Duodenal mucosa (tissue), 2 donors: ENCODE results near the gene ENDOU.

Source experiments
- H3K27ac ChIP-seq: one replicate; pipeline ENCODE4 v1.7.0; 2013; ENCODE audit warnings: low read depth, low read length
- H3K27me3 ChIP-seq, 2 donors: one replicate each; pipeline ENCODE4 v1.7.0; 2013; ENCODE audit warnings: low read length in 2 of 2, control low read depth in 1 of 2; ENCODE audit not compliant: insufficient read depth in 2 of 2, control insufficient read depth in 1 of 2
- H3K36me3 ChIP-seq, 2 donors: one replicate each; pipeline ENCODE4 v1.7.0; 2013; ENCODE audit warnings: low read length in 2 of 2, control low read depth in 1 of 2; ENCODE audit not compliant: insufficient read depth in 2 of 2, control insufficient read depth in 1 of 2
- H3K4me1 ChIP-seq, 2 donors: one replicate each; pipeline ENCODE4 v1.7.0; 2013; ENCODE audit warnings: low read length in 2 of 2, control low read depth in 1 of 2; ENCODE audit not compliant: insufficient read depth in 2 of 2, control insufficient read depth in 1 of 2
- H3K4me3 ChIP-seq, 2 donors: one replicate each; pipeline ENCODE4 v1.7.0; 2013; ENCODE audit warnings: low read length in 2 of 2, low read depth in 1 of 2
- H3K9ac ChIP-seq, 2 donors: one replicate each; pipeline ENCODE4 v1.7.0; 2013; ENCODE audit warnings: low read length in 2 of 2, low read depth in 1 of 2
- H3K9me3 ChIP-seq, 2 donors: one replicate each; pipeline ENCODE4 v1.7.0; 2013; ENCODE audit warnings: low read length in 2 of 2, control low read depth in 1 of 2; ENCODE audit not compliant: control insufficient read depth in 1 of 2

ENDOU gene

DNA sequence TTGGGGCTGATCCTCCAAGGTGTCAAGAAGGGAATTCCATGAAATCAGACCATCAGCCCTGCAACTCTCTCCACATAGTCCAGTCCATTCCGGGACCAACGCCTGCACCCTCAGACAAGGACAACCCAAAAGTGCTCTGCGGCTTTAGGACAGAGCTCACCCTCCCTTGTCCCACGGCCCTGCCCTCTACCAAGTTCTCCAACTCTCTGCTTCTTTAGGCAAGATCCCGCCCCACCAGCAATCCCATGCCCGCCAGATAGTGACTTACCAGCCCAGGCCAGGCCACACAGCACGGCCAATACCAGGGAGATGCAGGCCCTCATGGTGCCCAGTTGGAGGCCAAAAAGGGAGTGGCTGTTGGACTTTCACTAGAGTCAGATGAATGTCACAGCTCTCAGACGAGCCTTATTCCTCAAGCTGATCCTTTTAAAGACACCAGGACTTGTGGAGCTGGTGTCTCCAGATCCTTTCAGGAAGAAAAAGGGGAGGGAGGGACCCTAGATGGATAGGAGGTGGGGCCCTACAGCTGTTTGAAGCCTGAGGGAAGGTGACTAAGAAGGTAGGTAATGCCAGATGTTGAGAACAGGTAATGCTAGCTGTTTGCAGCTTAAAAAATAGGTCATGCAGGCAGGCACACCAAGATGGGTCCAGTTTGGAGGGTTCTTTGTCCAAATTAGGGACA is at the start of gene ENDOU:
Gene ENDOU, minus strand, starts transcription at position 400 of the 682 bp plus-strand sequence. Its CDS starts 77 bp downstream, at position 323.
- Histone ChIP-seq H3K4me3 (no peak within 1 kb of the TSS), H3K36me3 (peaks cover 3 to 7% of the 10 kb centered on the region in 2 donors), H3K9ac (no peak within 1 kb of the TSS), H3K4me1 (no peaks in the 10 kb centered on the region), H3K27me3 (no peaks in the 10 kb centered on the region), H3K27ac (no peak within 1 kb of the TSS), H3K9me3 (no peaks in the 10 kb centered on the region)

- Histone ChIP-seq H3K36me3 (no peaks in the 10 kb centered on the region), H3K4me1 (peaks cover 9 to 42% of the 10 kb centered on the region in 2 donors), H3K4me3 (no peak overlapping the region), H3K9ac (no peak overlapping the region), H3K27me3 (no peaks in the 10 kb centered on the region), H3K9me3 (no peaks in the 10 kb centered on the region), H3K27ac (no peak overlapping the region)
These were observed 49.4 kb upstream of the ENDOU start for GRCh38 chr12:47774663-47775062.

DNA sequence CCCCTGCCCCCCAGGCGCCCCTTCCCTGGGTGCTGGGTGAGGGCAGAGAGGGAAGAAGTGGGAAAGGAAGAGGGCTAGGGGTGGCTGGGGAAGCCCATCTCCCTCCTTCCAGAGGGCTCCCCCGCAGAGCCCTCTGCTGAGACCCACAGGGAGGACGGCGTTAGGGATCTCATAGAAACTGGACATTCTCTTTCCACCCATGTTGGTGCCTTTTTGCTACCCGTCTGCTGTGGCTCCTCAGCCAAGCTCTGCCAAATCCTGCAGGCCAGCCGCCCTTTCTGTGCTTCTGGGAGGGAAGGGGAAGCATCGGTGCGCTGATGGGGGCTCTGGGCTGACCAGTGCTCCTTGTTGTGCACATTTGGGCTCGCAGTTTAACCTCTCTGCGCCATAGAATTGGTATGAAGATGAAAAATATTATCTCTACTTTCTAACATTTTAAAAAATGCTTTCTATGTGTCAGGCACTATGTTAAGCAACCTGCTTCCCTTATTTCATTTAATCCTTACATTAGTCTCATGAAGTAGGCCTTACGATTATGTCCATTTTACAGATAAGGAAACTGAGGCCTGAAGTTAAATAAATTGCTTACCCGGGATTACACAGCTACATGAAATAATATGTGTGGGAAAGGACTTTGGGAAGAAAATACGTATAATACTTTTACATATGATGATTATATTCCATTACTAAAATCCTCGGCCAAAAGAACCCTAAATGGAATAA is 48.7 kb upstream of the ENDOU start:
- H3K27ac ChIP-seq: no peak overlapping the region
- peak overlapping the region; percentile 74 to 75 for H3K4me3 ChIP-seq
- peak overlapping the region; percentile 54 to 85 for H3K9ac ChIP-seq
- H3K4me1 ChIP-seq: peaks cover 9 to 42% of the 10 kb centered on the region in 2 donors
- H3K9me3 ChIP-seq: no peaks in the 10 kb centered on the region
- H3K27me3 ChIP-seq: no peaks in the 10 kb centered on the region
- H3K36me3 ChIP-seq: no peaks in the 10 kb centered on the region

DNA sequence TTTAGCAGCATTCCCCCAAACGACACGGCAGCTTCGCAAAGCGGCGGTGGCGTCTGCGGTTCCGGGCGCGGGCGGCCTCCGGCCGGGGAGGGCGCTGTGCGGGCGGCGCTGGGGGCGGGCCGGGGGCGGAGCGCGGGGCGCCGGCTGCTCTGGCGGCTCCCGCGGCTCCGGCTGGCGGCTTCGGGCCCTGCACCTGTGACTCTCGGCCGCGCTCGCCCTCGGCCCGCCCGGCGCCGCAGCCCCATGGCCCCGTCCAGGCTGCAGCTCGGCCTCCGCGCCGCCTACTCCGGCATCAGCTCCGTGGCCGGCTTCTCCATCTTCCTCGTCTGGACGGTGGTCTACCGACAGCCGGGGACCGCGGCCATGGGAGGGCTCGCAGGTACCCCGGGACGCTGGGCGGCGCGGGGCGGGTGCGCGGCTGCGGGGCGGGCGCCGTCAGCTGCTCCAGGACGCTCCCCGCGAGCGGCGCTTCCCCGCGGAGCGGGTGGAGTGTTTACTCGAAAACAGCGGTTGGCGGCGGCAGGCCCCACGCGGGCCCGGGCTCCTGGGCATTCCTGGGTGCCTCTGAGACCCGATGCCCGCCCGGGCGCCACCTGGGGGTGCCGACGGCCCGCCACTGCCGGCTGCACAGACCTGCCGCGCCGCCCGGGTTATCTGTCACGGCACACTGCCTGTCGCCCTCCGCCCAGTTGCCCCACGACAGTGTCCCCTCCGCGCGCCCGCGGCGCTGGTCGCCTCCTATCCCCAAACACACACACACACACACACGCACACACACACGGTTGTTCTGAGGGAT is 48.0 kb upstream of the ENDOU start, which contains the start of gene SLC48A1:
Gene SLC48A1, plus strand, starts transcription at position 177 of the 796 bp plus-strand sequence. Its CDS starts 67 bp downstream, at position 244.
- Histone ChIP-seq H3K27me3 (no peaks in the 10 kb centered on the region), H3K9me3 (no peaks in the 10 kb centered on the region), H3K27ac (peak within 1 kb of the TSS; percentile 28), H3K4me1 (peaks cover 9 to 42% of the 10 kb centered on the region in 2 donors), H3K4me3 (peak within 1 kb of the TSS; percentile 74 to 75), H3K36me3 (no peaks in the 10 kb centered on the region), H3K9ac (peak within 1 kb of the TSS; percentile 54 to 85)

DNA sequence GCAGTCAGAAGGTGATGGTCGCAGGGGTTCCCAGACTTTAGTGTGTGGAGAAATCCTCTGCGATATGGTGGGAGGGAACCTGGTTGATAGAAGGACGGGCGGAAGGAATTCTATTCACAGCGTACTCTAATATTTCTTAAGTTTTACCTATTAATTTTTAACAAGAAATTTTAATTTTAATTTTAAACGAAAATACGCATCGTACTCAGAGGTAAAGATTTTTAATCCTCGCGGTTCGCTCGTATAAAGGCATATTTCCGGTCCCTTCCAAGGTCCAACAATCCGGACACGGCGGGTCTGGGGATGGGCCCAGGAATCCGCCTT is 47.4 kb upstream of the ENDOU start:
- no peaks in the 10 kb centered on the region for H3K9me3 ChIP-seq
- no peaks in the 10 kb centered on the region for H3K27me3 ChIP-seq
- H3K36me3 ChIP-seq: no peaks in the 10 kb centered on the region
- peak overlapping the region; percentile 39 to 79 for H3K9ac ChIP-seq
- peak overlapping the region; percentile 58 to 63 for H3K4me3 ChIP-seq
- no peak overlapping the region for H3K27ac ChIP-seq
- peaks cover 9 to 39% of the 10 kb centered on the region in 2 donors for H3K4me1 ChIP-seq

DNA sequence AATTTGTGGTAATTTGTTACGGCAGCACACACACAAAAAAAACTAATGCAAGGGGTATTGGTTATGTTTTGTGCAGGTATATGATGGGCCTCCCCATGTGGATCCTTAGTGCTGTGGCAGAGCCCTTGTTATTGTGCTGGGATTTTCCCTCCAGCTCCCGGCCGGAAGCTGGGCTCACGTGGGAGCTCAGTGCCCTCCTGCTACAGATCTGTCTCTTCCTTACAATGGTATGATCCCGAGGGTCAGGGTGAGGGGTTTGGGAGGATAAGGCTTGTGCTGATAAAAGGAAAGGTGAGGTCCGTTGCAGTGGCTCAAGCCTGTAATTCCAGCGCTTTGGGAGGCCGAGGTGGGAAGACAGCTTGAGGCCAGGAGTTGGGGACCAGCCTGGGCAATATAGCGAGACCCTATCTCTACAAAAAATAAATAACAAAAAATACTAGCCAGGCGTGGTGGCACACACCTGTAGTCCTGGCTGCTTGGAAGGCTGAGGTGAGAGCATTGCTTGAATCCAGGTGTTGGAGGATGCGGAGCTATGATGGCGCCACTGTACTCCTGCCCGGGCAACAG is 46.9 kb upstream of the ENDOU start:
- Histone ChIP-seq H3K9me3 (no peaks in the 10 kb centered on the region), H3K4me1 (peaks cover 9 to 34% of the 10 kb centered on the region in 2 donors), H3K4me3 (no peak overlapping the region), H3K27me3 (no peaks in the 10 kb centered on the region), H3K27ac (no peak overlapping the region), H3K9ac (peak overlapping the region in 1 of 2 donors; percentile 39), H3K36me3 (no peaks in the 10 kb centered on the region)

DNA sequence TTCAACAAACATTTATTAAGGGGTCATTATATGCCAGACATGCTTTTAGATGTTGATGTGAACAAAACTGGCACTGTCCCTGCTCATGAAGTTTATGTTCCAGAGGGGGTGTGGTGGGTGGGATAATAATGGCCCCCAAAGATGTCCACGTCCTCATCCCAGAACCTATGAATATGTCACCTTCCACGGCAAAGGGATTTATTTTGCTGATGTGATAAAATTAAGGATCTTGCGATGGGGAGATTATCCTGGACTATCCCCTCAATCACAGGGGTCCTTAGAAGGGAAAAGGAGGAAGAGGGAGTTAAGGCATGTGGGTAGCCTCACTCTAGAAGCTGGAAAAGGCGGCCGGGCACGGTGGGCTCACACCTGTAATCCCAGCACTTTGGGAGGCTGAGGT is 46.0 kb upstream of the ENDOU start:
- H3K27me3 ChIP-seq: no peaks in the 10 kb centered on the region
- H3K4me1 ChIP-seq: peaks cover 2 to 30% of the 10 kb centered on the region in 2 donors
- H3K4me3 ChIP-seq: no peak overlapping the region
- H3K9me3 ChIP-seq: no peaks in the 10 kb centered on the region
- H3K36me3 ChIP-seq: no peaks in the 10 kb centered on the region
- no peak overlapping the region for H3K27ac ChIP-seq
- no peak overlapping the region for H3K9ac ChIP-seq

- Histone ChIP-seq H3K27me3 (no peaks in the 10 kb centered on the region), H3K27ac (no peak overlapping the region), H3K4me3 (no peak overlapping the region), H3K36me3 (no peaks in the 10 kb centered on the region), H3K4me1 (peaks cover 0 to 21% of the 10 kb centered on the region in 2 donors), H3K9me3 (no peaks in the 10 kb centered on the region), H3K9ac (no peak overlapping the region)
These were observed 44.9 kb upstream of the ENDOU start for GRCh38 chr12:47770086-47770726.

DNA sequence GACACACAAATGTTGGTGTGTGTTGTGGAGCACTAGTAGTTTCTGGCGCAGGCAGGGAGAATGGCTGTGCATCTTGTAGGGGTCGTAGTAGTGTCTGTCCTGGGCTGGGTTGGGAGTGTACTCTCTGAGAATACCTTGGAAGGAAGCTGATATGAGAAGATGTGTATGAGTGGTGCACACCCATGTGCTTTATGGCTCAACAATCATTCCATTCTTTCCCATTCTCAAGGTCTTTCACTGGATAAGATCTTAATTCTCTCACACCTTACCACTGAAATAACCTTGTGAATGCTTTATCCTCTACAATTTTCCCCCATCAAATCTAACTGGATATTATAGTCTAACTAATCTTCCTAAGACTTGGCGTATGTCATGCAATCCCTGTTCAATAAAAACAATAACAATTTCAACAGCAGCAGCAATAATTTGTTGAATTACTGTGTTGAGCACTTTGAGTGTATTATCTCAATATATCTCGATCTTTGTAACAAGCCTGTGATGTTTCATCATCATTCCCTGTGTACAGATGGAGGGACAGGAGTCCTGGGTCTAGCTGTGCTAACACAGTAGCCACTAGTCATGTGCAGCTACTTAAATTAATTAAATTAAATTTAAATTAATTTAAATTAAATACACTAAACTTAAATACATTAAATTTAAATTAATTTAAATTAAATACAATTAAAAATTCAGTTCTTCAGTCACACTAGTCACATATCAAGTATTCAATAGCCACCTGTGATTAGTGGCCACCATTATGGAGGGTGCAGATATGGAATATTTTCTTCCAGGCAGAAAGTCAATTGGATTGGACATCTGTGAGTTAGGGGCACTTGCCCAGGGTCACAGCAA is 44.2 kb upstream of the ENDOU start:
- H3K27ac ChIP-seq: no peak overlapping the region
- no peaks in the 10 kb centered on the region for H3K27me3 ChIP-seq
- H3K4me1 ChIP-seq: peaks cover 0 to 13% of the 10 kb centered on the region in 2 donors
- H3K9me3 ChIP-seq: no peaks in the 10 kb centered on the region
- H3K36me3 ChIP-seq: no peaks in the 10 kb centered on the region
- no peak overlapping the region for H3K4me3 ChIP-seq
- no peak overlapping the region for H3K9ac ChIP-seq
